GM12892 (cell line): Measurements from ENCODE around the gene FAM135A.

Source experiments
- POLR2A ChIP-seq: IDR thresholded peaks from 2 replicates; pipeline ENCODE4 v1.6.1; 2011; ENCODE audit warnings: low read depth, low read length, control low read depth
- POLR2AphosphoS5 ChIP-seq: IDR thresholded peaks from 2 replicates; pipeline ENCODE4 v1.6.1; 2011; ENCODE audit warnings: low read depth, low read length, control low read depth
- TAF1 ChIP-seq: IDR thresholded peaks from 2 replicates; pipeline ENCODE4 v1.6.1; 2011; ENCODE audit warnings: low read depth, mild to moderate bottlenecking, control low read depth, low read length, borderline replicate concordance

DNA sequence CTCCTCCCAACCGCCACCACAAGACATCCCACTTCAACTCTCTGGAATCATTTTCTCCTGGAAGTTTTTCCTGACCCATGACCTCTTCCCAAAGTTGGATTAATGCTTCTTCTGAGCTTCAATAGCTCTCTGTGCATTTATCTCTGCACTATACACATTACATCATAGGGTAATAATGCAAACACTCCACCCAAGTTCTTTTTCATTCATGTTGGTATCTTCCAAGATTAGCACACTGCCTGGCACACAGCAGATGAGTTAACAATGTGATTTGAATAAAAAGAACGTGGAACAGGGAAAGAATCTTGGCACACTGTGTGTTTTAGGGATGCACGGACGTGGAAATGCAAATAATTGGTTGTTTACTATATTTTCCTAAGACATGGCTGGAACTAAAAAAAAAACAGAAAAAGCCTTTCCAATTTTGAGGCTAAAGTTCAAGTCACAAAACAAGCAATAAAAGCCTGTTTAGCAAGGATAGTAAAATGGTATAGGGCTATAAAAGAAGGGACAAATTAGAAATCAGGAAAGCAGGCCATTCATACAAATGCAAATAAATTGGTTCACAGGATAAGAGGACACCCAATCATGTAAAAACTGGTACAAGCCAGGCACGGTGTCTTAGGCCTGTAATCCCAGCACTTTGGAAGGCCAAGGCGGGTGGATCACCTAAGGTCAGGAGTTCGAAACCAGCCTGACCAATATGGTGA, 1.6 kb upstream of the FAM135A start:
- TF ChIP-seq POLR2A (no peak), POLR2AphosphoS5 (no peak), TAF1 (no peak)
